HG03060 (cell line): ENCODE measurements around the gene PIBF1.
"Not testable (repeated sequence)": the region's sequence is repeated elsewhere in the genome, so short reads cannot be mapped to it uniquely, and the experiment has no call there.

ENCODE experiments used
- ATAC-seq: cut with Tn5 transposase; IDR thresholded peaks from one replicate; pipeline ENCODE4 v1.9.1; 2021; ENCODE audit warnings: low read depth, moderate number of reproducible peaks; ENCODE audit not compliant: unreplicated experiment

Gene PIBF1

DNA sequence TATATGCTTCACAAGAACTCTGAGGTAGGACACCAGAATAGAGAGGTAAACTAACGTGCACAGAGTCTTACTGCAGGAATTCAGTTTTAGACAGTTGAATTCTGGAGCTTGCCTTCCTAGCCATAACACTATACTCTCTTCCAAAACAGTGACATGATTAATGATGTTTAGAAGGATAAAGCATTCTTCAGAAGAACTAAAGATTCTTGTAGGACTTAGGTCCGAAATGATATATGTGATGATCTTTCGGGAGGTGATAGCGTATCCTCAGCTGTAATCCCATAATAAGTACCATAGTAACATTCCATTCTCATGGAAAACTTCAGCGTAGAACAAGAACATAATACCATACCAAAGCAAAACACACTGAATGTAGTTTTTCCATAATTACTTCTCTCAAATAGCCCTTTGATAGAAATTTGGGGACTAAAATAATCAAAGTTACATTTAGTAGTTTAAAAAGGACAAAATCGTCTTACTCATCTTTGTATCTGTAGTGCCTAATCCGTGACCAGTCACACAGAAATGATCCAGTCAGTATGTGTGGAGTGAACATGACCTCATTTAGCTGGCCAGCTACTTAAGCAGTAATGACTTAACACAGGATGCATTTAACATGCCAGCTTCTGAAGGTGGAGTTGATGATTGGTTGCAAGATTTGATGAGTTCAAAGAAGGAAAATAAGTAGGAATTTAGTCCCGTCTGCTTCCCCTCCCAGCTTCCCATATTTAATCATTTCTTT, 38.4 kb downstream of the PIBF1 start:
- no peak for ATAC-seq

GRCh38 chr13:72820898-72821279, 39.0 kb downstream of the PIBF1 start:
- ATAC-seq: no peak

- no peak for ATAC-seq
Measured at GRCh38 chr13:72823081-72823480, 41.1 kb downstream of the PIBF1 start.

GRCh38 chr13:72823724-72824123, 41.8 kb downstream of the PIBF1 start:
- no peak for ATAC-seq

DNA sequence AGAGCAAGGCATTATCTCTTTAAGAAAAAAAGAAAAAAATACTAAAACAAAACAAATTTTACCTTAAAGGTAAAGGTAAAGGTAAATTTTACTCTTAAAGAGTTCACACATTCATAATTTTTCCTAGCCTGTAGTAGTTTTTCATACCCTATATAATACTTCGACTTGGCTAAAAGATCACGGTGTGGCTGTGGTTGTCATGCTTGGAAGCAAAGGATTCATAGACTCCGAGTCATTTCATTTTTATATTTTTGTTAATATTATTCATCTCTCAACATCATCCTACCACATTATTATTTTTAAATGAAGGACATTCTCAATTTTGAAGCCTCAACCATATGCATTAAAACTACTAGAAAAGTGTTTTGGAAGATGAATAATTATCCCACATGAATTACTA, 52.7 kb downstream of the PIBF1 start:
- no peak for ATAC-seq

GRCh38 chr13:72839831-72840426, 58.0 kb downstream of the PIBF1 start:
- peak; percentile 83 for ATAC-seq

GRCh38 chr13:72842991-72843390, 61.1 kb downstream of the PIBF1 start:
- ATAC-seq: no peak

DNA sequence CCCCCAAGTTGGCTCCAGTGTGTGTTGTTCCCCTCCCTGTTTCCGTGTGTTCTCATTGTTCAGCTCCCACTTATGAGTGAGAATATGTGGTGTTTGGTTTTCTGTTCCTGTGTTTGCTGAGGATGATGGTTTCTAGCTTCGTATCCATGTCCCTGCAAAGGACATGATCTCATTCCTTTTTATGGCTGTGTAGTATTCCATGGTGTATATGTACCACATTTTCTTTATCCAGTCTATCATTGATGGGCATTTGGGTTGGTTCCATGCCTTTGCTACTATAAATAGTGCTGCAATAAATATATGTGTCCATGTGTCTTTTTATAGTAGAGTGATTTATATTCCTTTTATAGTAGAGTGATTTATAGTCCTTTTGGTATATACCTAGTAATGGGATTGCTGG, 63.2 kb downstream of the PIBF1 start:
- ATAC-seq: not testable (repeated sequence)

GRCh38 chr13:72849571-72849970, 67.6 kb downstream of the PIBF1 start:
- ATAC-seq: no peak

GRCh38 chr13:72850959-72851677, 69.2 kb downstream of the PIBF1 start:
- ATAC-seq: no peak

DNA sequence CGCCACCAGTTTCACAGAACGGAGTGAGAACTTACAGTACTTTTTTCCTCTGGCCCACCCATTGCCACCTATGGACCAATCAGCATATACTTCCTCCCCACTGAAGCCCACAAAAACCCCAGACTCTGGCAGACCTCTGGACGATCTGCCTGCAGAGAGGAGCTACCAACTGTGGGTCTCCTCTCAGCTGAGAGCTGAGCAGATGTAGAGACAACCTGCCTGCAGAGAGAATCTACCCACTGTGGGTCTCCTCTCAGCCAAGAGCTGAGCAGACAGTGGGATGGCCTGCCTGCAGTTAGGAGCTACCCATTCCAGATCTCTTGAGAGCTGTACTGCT, 69.7 kb downstream of the PIBF1 start:
- no peak for ATAC-seq

- ATAC-seq: no peak
Measured at GRCh38 chr13:72852207-72852606, 70.3 kb downstream of the PIBF1 start.

GRCh38 chr13:72853000-72853399, 71.1 kb downstream of the PIBF1 start:
- no peak for ATAC-seq

DNA sequence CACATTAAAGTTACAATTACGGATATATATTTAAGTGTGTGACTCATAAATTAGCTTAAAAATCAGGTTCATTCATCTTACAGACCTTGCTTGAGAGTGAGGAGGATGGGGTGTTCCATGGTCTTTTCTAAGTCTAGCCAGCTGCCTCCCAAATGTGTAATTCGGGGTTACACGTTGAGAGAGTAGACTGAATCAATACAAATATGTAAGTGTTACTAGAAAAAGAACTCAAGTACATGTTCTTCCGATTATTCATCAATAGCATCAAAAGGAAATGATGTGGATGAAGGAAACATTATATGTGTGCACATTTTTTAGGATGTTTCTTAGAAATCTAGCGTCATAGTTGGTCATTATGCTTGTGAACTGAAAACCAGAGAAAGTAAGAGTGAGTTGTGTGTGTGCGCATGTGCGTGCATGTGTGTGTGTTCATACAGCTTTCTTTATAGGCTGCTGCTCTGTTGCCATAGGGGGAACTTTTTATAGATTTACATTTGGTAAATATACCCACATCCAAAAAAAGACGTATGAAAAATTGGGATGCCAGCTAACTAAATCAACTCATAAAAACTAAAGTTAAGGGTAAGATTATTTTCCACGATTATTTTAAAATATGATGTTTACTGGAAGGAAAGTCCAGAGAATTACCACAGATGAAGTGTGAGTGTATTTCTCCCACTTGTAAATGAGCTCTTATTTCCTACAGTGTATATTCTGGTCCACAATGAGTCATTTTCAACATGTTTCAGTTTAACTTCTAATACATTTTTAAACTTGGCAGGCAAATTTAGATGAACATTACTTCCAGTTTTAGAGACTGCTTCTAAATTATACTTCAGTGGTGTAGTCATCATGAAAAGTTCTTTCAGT, 82.4 kb downstream of the PIBF1 start:
- peak; percentile 61 for ATAC-seq

DNA sequence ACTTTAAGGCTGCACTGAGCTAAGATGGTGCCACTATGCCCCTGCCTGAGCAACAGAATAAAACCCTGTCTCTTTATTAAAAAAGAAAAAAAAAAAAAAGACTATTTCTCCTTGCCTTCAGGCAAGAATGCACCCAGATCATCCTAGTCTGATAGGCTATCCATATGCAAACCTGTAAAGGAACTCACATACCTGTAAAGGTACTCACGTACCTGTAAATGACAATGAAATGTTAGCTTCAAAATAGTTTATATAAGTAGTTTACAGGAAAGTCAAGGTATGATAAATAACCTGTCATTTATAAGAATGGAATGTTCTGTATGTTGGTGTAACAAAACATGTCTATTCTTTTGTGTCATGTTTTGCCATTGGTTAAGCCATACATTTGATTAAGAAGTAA, 86.3 kb downstream of the PIBF1 start:
- no peak for ATAC-seq

- ATAC-seq: no peak
Measured at GRCh38 chr13:72875233-72875632, 93.3 kb downstream of the PIBF1 start.

DNA sequence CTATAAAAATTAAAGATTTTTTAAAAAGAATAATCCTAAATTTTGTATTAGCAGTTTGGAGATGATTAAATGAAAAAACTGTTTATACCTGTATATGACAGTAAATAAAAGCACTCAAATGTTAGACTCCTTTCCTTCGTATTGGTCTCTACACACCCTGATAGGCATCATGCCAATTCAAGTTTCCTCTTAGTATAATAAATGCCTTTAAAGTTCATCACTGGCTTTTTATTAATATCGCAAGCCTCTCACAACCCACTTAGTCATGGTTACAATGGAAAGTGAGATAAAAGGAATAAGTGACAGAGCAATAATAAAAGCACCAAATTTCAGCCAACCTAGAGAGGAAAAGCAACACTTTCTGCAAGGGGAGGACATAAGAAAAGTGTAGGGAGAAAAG, 102.2 kb downstream of the PIBF1 start:
- ATAC-seq: no peak

DNA sequence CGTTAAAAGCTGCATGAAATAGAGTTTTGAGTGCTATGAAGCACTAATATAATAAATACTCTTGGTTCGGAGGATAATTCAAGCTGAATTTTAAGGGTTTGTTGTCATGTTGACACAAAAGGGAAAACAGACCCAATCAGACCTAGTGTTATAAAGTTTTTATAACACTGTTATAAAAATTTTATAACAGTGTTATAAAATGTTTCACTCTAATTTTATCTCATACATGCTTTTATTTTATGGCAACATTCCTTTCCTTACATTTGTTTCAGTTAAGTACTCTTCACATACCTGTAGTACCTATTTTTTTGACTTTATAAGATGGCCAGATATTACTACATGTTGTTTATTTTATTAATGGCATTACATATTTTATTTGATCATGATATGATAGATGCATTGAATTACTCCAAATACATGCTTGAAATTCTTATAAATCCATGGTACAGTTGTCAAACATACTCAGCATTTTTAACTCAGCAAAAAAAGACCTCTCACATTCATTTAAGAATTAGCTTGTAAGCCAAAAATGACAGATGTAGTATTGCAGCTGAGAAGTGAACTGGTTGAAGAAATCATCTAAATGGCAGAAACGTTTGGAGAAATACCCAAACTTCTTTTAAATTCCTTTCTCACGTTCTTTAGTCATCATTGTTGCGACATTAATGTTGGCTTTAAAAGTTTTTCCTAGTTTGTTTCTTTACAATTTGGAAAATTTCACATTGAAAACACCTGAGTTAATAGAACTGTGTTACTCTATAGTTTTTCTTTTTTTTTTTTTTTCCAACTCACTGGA, 104.5 kb downstream of the PIBF1 start:
- ATAC-seq: no peak

GRCh38 chr13:72889495-72889894, 107.6 kb downstream of the PIBF1 start:
- no peak for ATAC-seq

GRCh38 chr13:72890546-72890945, 108.6 kb downstream of the PIBF1 start:
- no peak for ATAC-seq
